GM12878 (cell line): ENCODE data around the gene KIFC3. TPM values are rescaled to one million over a fixed set of nuclear protein-coding genes. Genes with fewer than 3 reads are reported as not detected.

Source experiments
- ATAC-seq: fragments of 200-7000 bp; cut with Tn5 transposase; 3 replicates; pipeline ENCODE4 v1.9.1; 2020; ENCODE audit warnings: mild to moderate bottlenecking, moderate library complexity
- BruUV-seq: library from RNA; stranded (reverse); fragments of 400-500 nt; replicated peaks from 2 replicates; lab custom pipeline; 2021; lab: Mats Ljungman, UMichigan
- CTCF ChIA-PET: fragments of 300-600 bp; sonication (Branson Sonifier 250); formaldehyde crosslinking; extraction: SDS; loops from one replicate; lab custom pipeline; 2021; ENCODE audit warnings: inconsistent platforms; lab: Yijun Ruan, JAX
- POLR2A ChIA-PET: fragments of 350-600 bp; formaldehyde crosslinking; extraction: SDS; loops from one replicate; lab custom pipeline; 2021; ENCODE audit warnings: inconsistent platforms; lab: Charles Lee
- RAD21 ChIA-PET: fragments of 300-600 bp; sonication (Branson Sonifier 250); formaldehyde crosslinking; loops from one replicate; lab custom pipeline; 2023; ENCODE audit warnings: antibody characterized with exemption; ENCODE audit not compliant: unreplicated experiment; lab: Charles Lee
- SMC1A ChIA-PET: fragments of 300-600 bp; sonication (Branson Sonifier 250); formaldehyde crosslinking; loops from one replicate; lab custom pipeline; 2023; ENCODE audit not compliant: unreplicated experiment, uncharacterized antibody; lab: Charles Lee
- DNase-seq: peaks from one replicate; pipeline ENCODE4 v3.0.0-alpha.2; 2011; ENCODE audit warnings: low read depth, low spot score
- FAIRE-seq: peaks from 3 replicates; lab custom pipeline; 2011; peaks lifted over from hg19 to GRCh38; lab: Jason Lieb, UNC
- H2AFZ ChIP-seq: 2 replicates; pipeline ENCODE4 v1.6.0; 2011; ENCODE audit warnings: low read depth, low read length, control low read depth; ENCODE audit not compliant: control insufficient read depth
- H3K27ac ChIP-seq: 2 replicates; pipeline ENCODE4 v1.5.1; 2011; ENCODE audit warnings: control low read depth; ENCODE audit not compliant: control insufficient read depth, insufficient read depth
- H3K27me3 ChIP-seq, 2 experiments: replicated peaks in 1 of 2; 2 replicates each; pipeline versions ENCODE4 v1.6.0 to v1.6.1; 2011; ENCODE audit warnings: low read length in 1 of 2; ENCODE audit not compliant: control insufficient read depth in 2 of 2, insufficient read depth in 2 of 2
- H3K36me3 ChIP-seq, 2 experiments: 2 replicates each; pipeline ENCODE4 v1.5.1; 2011; ENCODE audit warnings: low read length in 1 of 2; ENCODE audit not compliant: control insufficient read depth in 2 of 2, insufficient read depth in 2 of 2
- H3K4me1 ChIP-seq: 2 replicates; pipeline ENCODE4 v1.6.1; 2011; ENCODE audit warnings: mild to moderate bottlenecking, low read length, moderate library complexity, mixed read lengths; ENCODE audit not compliant: control insufficient read depth, insufficient read depth
- H3K4me2 ChIP-seq: 2 replicates; pipeline ENCODE4 v1.6.0; 2011; ENCODE audit warnings: control low read depth; ENCODE audit not compliant: control insufficient read depth, insufficient read depth
- H3K4me3 ChIP-seq: fragments of 200-600 bp; sonication (generic); 2 replicates; pipeline ENCODE4 v1.5.1; 2016
- H3K79me2 ChIP-seq: 2 replicates; pipeline ENCODE4 v1.6.0; 2011; ENCODE audit warnings: low read length; ENCODE audit not compliant: control insufficient read depth, insufficient read depth
- H3K9ac ChIP-seq: 2 replicates; pipeline ENCODE4 v1.8.0; 2011; ENCODE audit warnings: low read length, control low read depth, mixed read lengths; ENCODE audit not compliant: control insufficient read depth, insufficient read depth
- H3K9me3 ChIP-seq: replicated peaks from 3 replicates; pipeline ENCODE4 v1.5.1; 2011; ENCODE audit warnings: mild to moderate bottlenecking, low read length; ENCODE audit not compliant: control insufficient read depth, insufficient read depth
- H4K20me1 ChIP-seq: 2 replicates; pipeline ENCODE4 v1.6.0; 2011; ENCODE audit not compliant: control insufficient read depth, insufficient read depth
- CBX5 ChIP-seq: sonication (generic); IDR thresholded peaks from 2 replicates; pipeline ENCODE4 v1.6.1; 2016; ENCODE audit warnings: low read depth, moderate library complexity, mild to moderate bottlenecking, inconsistent platforms
- EGR1 ChIP-seq, 2 experiments: IDR thresholded peaks; 1 replicate in 1 of 2; 2 replicates in 1 of 2; pipeline ENCODE4 v1.6.1; 2011 to 2012; ENCODE audit warnings: low read depth in 2 of 2, low read length in 2 of 2, borderline replicate concordance in 1 of 2, mild to moderate bottlenecking in 1 of 2, moderate library complexity in 1 of 2
- GABPA ChIP-seq: IDR thresholded peaks from 2 replicates; pipeline ENCODE4 v1.6.1; 2014; ENCODE audit warnings: antibody characterized with exemption, low read depth, mild to moderate bottlenecking, inconsistent platforms
- GATAD2B ChIP-seq: fragments of 450-650 bp; conservative IDR thresholded peaks from 2 replicates; pipeline ENCODE4 v1.6.1; 2017; ENCODE audit warnings: low read depth, mild to moderate bottlenecking, moderate library complexity
- HDGF ChIP-seq: fragments of 450-650 bp; IDR thresholded peaks from 2 replicates; pipeline ENCODE4 v1.6.1; 2016; ENCODE audit warnings: antibody characterized with exemption
- KLF5 ChIP-seq: fragments of 450-650 bp; IDR thresholded peaks from 2 replicates; pipeline ENCODE4 v1.6.1; 2014; ENCODE audit warnings: mild to moderate bottlenecking; ENCODE audit not compliant: partially characterized antibody
- NKRF ChIP-seq: fragments of 450-650 bp; conservative IDR thresholded peaks from 2 replicates; pipeline ENCODE4 v1.6.1; 2017; ENCODE audit warnings: mild to moderate bottlenecking, moderate library complexity
- POLR2A ChIP-seq: IDR thresholded peaks from 2 replicates; pipeline ENCODE4 v1.6.1; 2011; ENCODE audit warnings: low read depth, mild to moderate bottlenecking, low read length
- RELA ChIP-seq: fragments of 450-650 bp; IDR thresholded peaks from 2 replicates; pipeline ENCODE4 v1.8.0; 2014; ENCODE audit warnings: borderline replicate concordance; ENCODE audit not compliant: partially characterized antibody
- SIN3A ChIP-seq: IDR thresholded peaks from 2 replicates; pipeline ENCODE4 v1.6.1; 2012; ENCODE audit warnings: low read depth, low read length, improper control_type of control experiment
- TCF3 ChIP-seq: IDR thresholded peaks from 2 replicates; pipeline ENCODE4 v1.6.1; 2012; ENCODE audit warnings: low read depth, mild to moderate bottlenecking, low read length, borderline replicate concordance; ENCODE audit not compliant: insufficient read depth
- WGBS: methylation state at CpG from one replicate; pipeline ENCODE4 v1.1.6; 2016; ENCODE audit warnings: low lambda C conversion rate; ENCODE audit not compliant: insufficient replicate concordance, insufficient coverage; ENCODE audit errors: missing lambda C conversion rate; 5-methylcytosine and 5-hydroxymethylcytosine counted together
- in situ Hi-C: fragments of 300-500 bp; cut with MboI; formaldehyde crosslinking; loops from 9 replicates; pipeline ENCODE4 v1.14.3; 2018; ENCODE audit warnings: mixed read lengths
- intact Hi-C: fragments of 100-400 bp; cut with micrococcal nuclease; formaldehyde crosslinking; loops from one replicate; pipeline ENCODE4 v1.14.2; 2022; ENCODE audit not compliant: unreplicated experiment
- polyA plus RNA-seq, 11 experiments: library from polyadenylated mRNA; depleted of rRNA in 4 of 11; unstranded in 6 of 11; stranded (reverse) in 5 of 11; fragments of >200 nt; fragmentation: Nextera tagmentation in 4 of 11; fragmentation: Illumina TruSeq in 1 of 11; extraction: Ambion mirVana in 4 of 11; extraction: Trizol in 1 of 11; gene quantifications; 1 replicate in 1 of 11; 2 replicates in 10 of 11; pipeline versions ENCODE4 v1.2.1 to v1.2.3, GENCODE V29; 2011 to 2016; ENCODE audit warnings: inconsistent platforms in 2 of 11, missing spikeins in 2 of 11, low read depth in 1 of 11
- total RNA-seq, 4 experiments: library from RNA; depleted of rRNA in 3 of 4; stranded (reverse); fragments of >200 nt in 3 of 4; fragmentation: Illumina TruSeq in 1 of 4; extraction: Trizol in 1 of 4; gene quantifications; 2 replicates each; pipeline versions ENCODE4 v1.2.1 to v1.2.3, GENCODE V29; 2013 to 2021
- TF ChIP-seq, protein P1 (sequence below): IDR thresholded peaks from 2 replicates; pipeline ENCODE4 v1.6.1; 2011; ENCODE audit warnings: borderline replicate concordance, low read depth, mild to moderate bottlenecking, moderate library complexity, mixed read lengths, low read length; ENCODE audit not compliant: insufficient read depth; ENCODE audit errors: extremely low read length

The KIFC3 gene
- total and polyA plus RNA-seq, 10 of the 15 experiments (the other 5 are each of a cell fraction or from before 2014, with no cell fraction given), result 0.22 to 1.3 (median 0.26) TPM; not detected in 3

- TF ChIP-seq, protein P1, sequence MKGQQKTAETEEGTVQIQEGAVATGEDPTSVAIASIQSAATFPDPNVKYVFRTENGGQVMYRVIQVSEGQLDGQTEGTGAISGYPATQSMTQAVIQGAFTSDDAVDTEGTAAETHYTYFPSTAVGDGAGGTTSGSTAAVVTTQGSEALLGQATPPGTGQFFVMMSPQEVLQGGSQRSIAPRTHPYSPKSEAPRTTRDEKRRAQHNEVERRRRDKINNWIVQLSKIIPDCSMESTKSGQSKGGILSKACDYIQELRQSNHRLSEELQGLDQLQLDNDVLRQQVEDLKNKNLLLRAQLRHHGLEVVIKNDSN, result peak; percentile 36
Measured at GRCh38 chr16:57736419-57737351, 65.6 kb downstream of the KIFC3 start (continued).

DNA sequence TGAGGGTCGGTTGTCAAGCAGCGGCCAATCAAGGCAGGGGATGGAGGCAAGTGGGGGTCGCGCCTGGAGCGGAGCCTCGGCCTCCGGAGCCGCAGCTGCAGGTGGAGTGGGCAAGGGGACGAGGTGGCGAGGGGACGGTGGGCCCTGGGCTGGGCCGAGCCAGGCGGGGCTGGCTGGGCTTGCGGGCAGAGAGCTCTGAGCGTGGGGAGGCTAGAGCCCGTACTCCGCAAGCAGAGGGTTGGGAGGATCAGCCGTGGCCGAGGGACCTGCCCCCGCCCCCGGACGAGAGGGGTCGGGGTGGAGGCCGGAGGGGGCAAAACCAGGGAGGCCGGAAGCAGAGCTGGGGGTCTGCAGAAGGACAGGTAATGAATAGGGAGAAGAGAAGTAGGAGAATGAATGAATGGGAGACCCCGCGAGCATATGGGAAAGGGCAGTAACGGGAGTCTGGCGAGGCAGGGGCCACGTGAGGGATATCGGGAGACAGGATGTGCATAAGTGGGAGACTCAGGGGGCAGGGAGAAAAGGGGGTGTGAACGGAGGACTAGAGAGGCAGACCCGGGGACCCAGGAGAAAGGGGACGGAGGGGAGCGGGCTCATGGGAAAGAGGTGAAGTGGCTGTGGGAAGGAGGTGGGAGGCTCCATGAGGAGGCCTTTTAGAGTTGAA, 66.4 kb downstream of the KIFC3 start, which contains the start of gene KATNB1:
KATNB1 (plus strand) TSS at position 16 of the 664 bp plus-strand sequence. CDS start 1,474 bp downstream, outside the sequence.
- in situ Hi-C loops (no loop called here), intact Hi-C loops (loop anchor here (2.0 to 5.0 kb wide), 3 partner anchors 45 to 159 kb away; no protein-coding TSS in a partner anchor)
- Histone ChIP-seq H3K27ac (peak within 1 kb of the TSS; percentile 96), H3K27me3 (no peaks in the 10 kb centered on the region), H3K4me3 (peak within 1 kb of the TSS; percentile 83), H3K4me2 (peak within 1 kb of the TSS; percentile 92), H3K9me3 (peaks cover 4% of the 10 kb centered on the region; the same call in 2 of the 3 replicates), H3K4me1 (peaks cover 10% of the 10 kb centered on the region), H3K36me3 (no peaks in the 10 kb centered on the region), H3K9ac (peak within 1 kb of the TSS; percentile 89), H3K79me2 (peaks cover 9% of the 10 kb centered on the region), H2AFZ (peak within 1 kb of the TSS; percentile 99), H4K20me1 (no peaks in the 10 kb centered on the region)
- CTCF ChIA-PET, result interaction anchor here (0.7 to 3.1 kb wide), 15 partner anchors 9 to 387 kb away, joined by 3 to 20 read pairs (median 4); no protein-coding TSS in a partner anchor
- SMC1A ChIA-PET, result interaction anchor here (0.6 to 3.1 kb wide), 16 partner anchors 10 to 394 kb away, joined by 3 to 12 read pairs (median 3); partner anchors contain the start of gene DRC7
- TF ChIP-seq GABPA, result no peak
- peak; percentile 73; the same call in 1 of the 2 replicates for TF ChIP-seq NKRF
- 0 out of 2 replicates have a peak, but pooled peaks have one; percentile 50 for TF ChIP-seq GATAD2B
- no peak for TF ChIP-seq CBX5
- TF ChIP-seq KLF5, result no peak
- 0 out of 2 replicates have a peak, but pooled peaks have one; percentile 9 for TF ChIP-seq TCF3
- peak; percentile 40 for TF ChIP-seq RELA
- TF ChIP-seq EGR1 (IDR thresholded peaks at IDR 0.05; ENCODE audit: borderline replicate concordance in 1 of 2, low read depth in 2 of 2, low read length in 2 of 2), result peak in 1 of 2 experiments; percentile 26; a peak in 1 of 3 replicates
- peak; percentile 53 for TF ChIP-seq POLR2A
- TF ChIP-seq HDGF, result peak; percentile 71; the same call in 1 of the 2 replicates
- peak; percentile 31; the same call in 1 of the 2 replicates for TF ChIP-seq SIN3A
- FAIRE-seq, result no peak
- ATAC-seq, result peak; percentile 52
- 1% methylated on average over 35 of the region's 35 CpGs for WGBS
- DNase-seq, result no peak
- RAD21 ChIA-PET, result interaction anchor here (0.5 to 2.9 kb wide), 12 partner anchors 11 to 729 kb away, joined by 3 to 18 read pairs (median 4); no protein-coding TSS in a partner anchor
- BruUV-seq, result no TSS peak
- POLR2A ChIA-PET, result interaction anchor here (0.6 to 1.8 kb wide), 10 partner anchors 14 to 921 kb away, joined by 3 to 10 read pairs (median 5); partner anchors contain the start of genes CFAP20 and USB1
